Posterior vena cava (tissue), 2 donors: ENCODE measurements around the gene CHIC1. TPM values are rescaled to one million over a fixed set of nuclear protein-coding genes. Genes with fewer than 3 reads are reported as not detected.
"Not testable (repeated sequence)": the region's sequence is repeated elsewhere in the genome, so short reads cannot be mapped to it uniquely, and the experiment has no call there.

Experiments
- DNase-seq: peaks from one replicate; pipeline ENCODE4 v3.0.0-alpha.2; 2020; ENCODE audit warnings: low spot score
- intact Hi-C, 2 donors: fragments of 100-400 bp; cut with DNase I; formaldehyde crosslinking; loops; one replicate each; pipeline versions ENCODE4 v1.14.1 to v1.14.2; 2022 to 2023
- long read RNA-seq, 2 donors: library from polyadenylated mRNA; unstranded; transcript quantifications; one replicate each; pipeline ENCODE4 v2.0.0, GENCODE V29; 2020 to 2021
- total RNA-seq, 2 donors: library from RNA; stranded (reverse); fragmentation: NEBNext Ultra II Directional; extraction: Animal tissue kit (Norgen Biotek cat#: 25700); gene quantifications; one replicate each; pipeline ENCODE4 v1.2.1, GENCODE V29; 2021
- donor health status: DM: yes; HTN: yes; CAD: no.
- donor health status: DM: yes; HTN: yes; CAD: no.

The CHIC1 gene
- total RNA-seq = 10 to 100 TPM; 12.0 to 12.5 TPM
- long read RNA-seq, donor 1, partial matches to known transcripts = 0 of 3 reads
- long read RNA-seq, donor 1, other reads (novel, unspliced or antisense) = 3 of 3 reads
- long read RNA-seq, donor 2, full-length matches to known transcripts = 1 of 2 reads
- long read RNA-seq, donor 2, partial matches to known transcripts = 0 of 2 reads
- long read RNA-seq, donor 2, other reads (novel, unspliced or antisense) = 1 of 2 reads

DNA sequence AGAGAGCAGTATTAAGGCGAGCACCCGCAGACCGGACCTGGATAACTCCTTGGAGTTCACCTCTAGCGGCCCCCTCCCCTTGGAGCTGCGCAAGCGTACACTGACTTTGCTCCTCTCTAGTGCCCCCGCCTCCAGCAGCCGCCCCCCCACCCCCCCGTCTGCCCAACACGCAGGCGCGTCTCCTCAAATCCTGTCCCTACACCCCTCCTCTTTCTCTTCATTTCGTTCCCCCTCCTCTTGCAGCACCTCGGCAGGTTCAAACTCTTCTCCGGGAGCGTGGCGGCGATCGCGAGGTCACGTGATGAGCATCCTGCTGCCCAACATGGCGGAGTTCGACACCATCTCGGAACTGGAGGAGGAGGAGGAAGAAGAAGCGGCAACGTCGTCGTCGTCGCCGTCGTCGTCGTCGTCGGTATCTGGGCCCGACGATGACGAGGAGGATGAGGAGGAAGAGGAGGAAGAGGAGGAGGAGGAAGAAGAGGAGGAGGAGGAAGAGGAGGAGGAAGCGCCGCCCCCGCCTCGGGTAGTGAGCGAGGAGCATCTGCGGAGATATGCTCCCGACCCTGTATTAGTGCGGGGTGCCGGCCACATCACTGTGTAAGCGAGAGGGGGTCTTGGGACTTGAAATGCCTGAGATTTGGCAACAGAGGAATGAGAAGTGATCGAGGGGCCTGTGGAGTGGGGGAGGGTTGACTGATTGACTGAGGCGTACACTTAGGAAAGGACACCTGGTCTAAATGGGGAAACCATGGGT, at the start of gene CHIC1:
Gene CHIC1, plus strand, starts transcription at position 214 of the 754 bp plus-strand sequence. Its CDS starts 88 bp downstream, at position 302.
- intact Hi-C loops = no loop called here

GRCh38 chrX:73522823-73523222, 40.2 kb upstream of the CHIC1 start:
- intact Hi-C loops = not testable (repeated sequence)

More for the DNA sequence above, at the start of gene CHIC1:
- DNase-seq = peak; percentile 85

GRCh38 chrX:73524906-73525305, 38.1 kb upstream of the CHIC1 start:
- DNase-seq = no peak
- intact Hi-C loops = no loop called here

More at GRCh38 chrX:73522823-73523222, 40.2 kb upstream of the CHIC1 start:
- not testable (repeated sequence) for DNase-seq

- intact Hi-C loops = no loop called here
- no peak for DNase-seq
These were observed 36.9 kb upstream of the CHIC1 start for GRCh38 chrX:73525928-73526690.

- intact Hi-C loops, DNase-seq: not testable (repeated sequence)
These were observed 31.3 kb upstream of the CHIC1 start for GRCh38 chrX:73531655-73532054.

GRCh38 chrX:73556159-73556558, 6.8 kb upstream of the CHIC1 start:
- DNase-seq = no peak
- intact Hi-C loops = no loop called here

DNA sequence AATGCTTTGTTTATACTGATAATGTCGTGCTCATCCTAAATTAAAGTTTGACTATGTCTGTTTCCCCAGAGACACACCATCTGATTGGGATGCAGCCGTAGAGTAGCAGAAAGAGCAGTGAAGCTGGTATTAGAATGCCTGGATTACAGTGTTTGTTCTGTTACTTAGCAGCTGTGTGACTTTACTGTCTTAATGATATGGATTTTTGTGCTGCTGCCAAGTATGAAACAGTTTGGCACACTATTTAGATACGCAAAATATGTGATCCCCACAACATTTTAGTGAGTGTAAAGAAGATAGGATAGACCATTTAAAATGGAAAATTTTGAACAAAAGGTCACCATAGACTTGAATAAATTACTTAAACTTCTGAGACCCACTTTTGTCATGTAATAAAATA, 1.2 kb upstream of the CHIC1 start:
- intact Hi-C loops = no loop called here
- DNase-seq = no peak

DNA sequence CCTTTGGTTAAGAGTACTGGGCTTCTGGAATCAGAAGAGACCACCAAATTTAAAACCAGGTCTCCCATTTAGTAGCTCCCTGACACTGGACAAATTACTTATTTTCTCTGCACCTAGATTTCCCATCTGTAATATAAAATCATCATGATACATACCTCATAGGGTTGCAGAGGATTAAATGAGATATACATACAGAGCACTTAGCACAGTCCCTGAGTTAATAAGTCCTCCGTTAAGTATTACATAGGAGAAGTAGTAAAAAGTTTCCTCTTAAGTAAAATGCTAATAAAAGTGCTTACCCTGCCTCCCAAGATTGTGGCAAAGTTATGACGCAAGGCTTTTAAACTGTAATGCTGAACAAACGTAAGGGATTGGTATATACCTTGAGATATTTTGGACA, 539 bp upstream of the CHIC1 start:
- intact Hi-C loops = no loop called here
- no peak for DNase-seq

DNA sequence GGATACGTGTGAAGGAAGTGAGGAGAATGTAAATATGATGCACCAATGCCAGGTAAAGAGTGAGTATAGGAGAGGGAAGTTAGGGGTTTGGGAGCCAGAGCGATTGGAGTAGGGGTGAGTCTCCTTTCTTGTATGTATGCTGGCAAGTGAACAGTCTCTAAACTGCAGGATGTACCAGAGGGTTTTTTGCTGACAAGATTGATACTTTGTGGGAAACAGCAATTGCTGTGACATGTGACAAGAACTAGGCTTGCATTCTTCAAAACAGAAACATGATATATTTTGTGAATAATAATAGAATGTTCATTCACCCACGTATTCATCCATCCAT, 706 bp downstream of the CHIC1 start:
- intact Hi-C loops = no loop called here
- DNase-seq = no peak

GRCh38 chrX:73577361-73577760, 14.4 kb downstream of the CHIC1 start:
- no peak for DNase-seq
- intact Hi-C loops = no loop called here

- DNase-seq = no peak
- intact Hi-C loops = no loop called here
These were observed 18.1 kb downstream of the CHIC1 start for GRCh38 chrX:73581002-73581628.

DNA sequence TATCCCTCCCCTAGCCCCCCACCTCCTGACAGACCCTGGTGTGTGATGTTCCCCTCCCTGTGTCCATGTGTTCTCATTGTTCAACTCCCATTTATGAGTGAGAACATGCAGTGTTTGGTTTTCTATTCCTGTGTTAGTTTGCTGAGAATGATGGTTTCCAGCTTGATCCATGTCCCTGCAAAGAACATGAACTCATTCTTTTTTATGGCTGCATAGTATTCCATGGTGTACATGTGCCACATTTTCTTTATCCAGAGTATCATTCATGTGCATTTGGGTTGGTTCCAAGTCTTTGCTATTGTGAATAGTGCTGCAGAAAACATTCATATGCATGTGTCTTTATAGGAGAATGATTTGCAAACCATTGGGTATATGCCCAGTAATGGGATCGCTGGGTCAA, 34.8 kb downstream of the CHIC1 start:
- intact Hi-C loops, DNase-seq: not testable (repeated sequence)

DNA sequence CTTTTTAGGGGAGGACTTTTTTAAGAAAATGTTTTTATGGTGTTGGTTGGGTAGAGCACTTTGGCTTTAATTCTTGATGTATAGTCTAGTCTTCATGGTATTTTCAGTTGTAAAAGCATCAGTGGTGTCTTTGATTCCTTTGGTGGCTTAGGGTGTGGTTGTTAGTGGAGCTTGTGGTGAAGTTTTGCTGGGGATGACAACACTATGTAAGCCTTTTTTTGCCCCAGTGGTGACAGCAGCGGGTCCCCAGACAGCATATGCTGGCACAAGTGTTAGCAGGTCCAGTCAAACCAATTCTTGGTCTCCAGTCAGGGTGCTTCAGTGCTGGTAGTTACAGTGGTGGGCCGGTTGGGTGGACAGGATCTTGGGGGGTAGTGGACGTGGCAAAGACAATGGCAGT, 52.0 kb downstream of the CHIC1 start:
- intact Hi-C loops = no loop called here
- DNase-seq = no peak

GRCh38 chrX:73641669-73642068, 78.7 kb downstream of the CHIC1 start:
- intact Hi-C loops, DNase-seq: not testable (repeated sequence)

DNA sequence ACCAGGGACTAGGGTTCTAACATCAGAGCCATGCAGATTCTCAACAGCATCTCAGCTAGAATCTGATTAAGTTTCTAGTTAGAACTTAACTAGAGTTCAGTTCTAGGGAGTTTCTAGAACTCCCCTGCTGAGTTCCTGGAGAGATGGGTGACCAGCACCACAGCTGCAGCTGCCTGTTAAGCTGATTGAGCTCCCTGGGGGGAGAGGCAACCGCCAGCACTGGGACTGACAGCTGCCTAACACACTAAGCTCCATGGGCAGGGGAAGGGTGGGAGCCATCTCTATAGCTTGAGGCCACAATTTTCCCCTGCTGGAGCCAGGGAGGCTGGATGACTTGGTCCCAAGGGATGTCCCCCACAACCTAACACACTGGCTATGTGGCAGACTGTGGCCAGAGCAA, 84.2 kb downstream of the CHIC1 start:
- DNase-seq = no peak
- intact Hi-C loops = no loop called here

DNA sequence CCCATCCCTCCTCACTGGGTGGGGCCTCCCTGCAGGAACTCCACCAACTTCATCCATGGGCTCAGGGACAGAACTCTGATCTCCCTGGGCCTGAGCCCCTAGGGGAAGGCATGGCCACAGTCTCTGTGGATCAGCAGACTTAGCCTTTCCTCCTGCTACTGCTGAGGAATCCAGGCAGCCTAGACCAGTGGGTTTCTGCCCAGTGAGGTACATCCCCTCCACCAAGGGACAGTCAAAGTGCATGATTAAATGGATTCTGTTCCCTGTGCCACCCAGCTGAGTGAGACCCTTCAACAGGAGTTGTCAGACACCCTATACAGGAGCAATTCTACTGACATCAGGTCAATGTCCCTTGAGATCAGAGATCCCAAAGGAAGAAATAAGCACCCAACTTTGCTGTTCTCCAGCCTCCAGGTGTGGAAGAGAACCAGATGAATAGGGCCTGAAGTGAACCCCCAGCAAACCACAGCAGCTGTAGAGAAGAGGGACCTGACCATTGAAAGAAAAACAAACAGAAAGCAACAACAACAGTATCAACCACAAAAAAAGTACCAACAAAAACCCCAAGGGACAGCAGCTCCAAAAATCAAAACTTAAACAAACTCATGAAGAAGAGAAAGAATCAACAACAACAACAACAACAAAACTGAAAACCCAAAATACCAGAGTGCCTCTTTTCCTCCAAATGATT, 84.8 kb downstream of the CHIC1 start:
- intact Hi-C loops = no loop called here
- no peak for DNase-seq

DNA sequence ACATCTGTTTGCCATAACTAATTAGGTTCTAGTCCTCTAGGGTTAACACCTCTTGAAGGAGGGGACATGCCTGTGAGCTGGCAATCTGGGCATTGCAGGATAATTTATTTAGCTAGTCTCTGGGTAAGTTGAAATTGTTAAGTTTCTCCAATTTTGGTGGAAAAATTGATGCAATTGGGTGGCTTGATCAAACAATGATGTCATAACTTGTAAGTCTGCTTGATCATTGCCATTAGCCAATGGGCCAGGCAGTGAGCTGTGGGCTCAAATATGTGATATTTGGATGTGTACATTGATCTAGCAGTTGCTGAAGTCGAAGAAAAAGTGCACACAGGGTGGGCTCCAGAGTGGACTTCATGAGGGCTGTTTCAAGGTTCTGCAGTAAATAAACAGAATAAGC, 98.3 kb downstream of the CHIC1 start:
- DNase-seq, intact Hi-C loops: not testable (repeated sequence)

GRCh38 chrX:73668779-73669178, 105.8 kb downstream of the CHIC1 start:
- intact Hi-C loops = no loop called here
- no peak for DNase-seq

DNA sequence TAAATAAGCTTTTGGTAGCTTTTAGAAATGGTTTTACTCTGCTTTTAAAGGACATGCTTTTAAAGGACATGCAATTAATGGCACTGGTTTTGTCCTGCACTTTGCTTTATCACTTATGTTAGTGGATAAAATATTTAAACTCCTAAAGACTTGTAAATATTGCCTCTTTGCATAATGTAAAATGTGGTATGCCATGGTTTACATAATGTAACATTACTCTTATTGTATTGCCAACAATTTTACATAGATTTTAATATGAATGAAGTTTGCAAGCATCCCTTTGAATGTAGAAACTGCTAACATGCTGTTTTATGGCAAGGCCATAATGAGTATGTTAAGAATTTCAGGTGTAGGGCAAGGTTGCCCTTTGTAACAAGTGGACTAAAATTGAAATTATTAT, 118.4 kb downstream of the CHIC1 start:
- no peak for DNase-seq
- intact Hi-C loops = no loop called here
